OCI-LY1 (cell line): ENCODE measurements around the gene ADGRV1.
"Not testable (repeated sequence)": the region's sequence is repeated elsewhere in the genome, so short reads cannot be mapped to it uniquely, and the experiment has no call there.

Experiments
- H2AFZ ChIP-seq: fragments of 200-600 bp; sonication (generic), shearing (Covaris generic); 2 replicates; pipeline ENCODE4 v1.6.0; 2014; ENCODE audit warnings: antibody characterized with exemption, mild to moderate bottlenecking, low read length
- H3F3A ChIP-seq: fragments of 200-600 bp; sonication (generic), shearing (Covaris generic); 2 replicates; pipeline ENCODE4 v1.6.0; 2014; ENCODE audit warnings: mild to moderate bottlenecking, antibody characterized with exemption, low read length, moderate library complexity; ENCODE audit not compliant: insufficient read depth
- H3K27ac ChIP-seq: fragments of 200-600 bp; sonication (generic); 2 replicates; pipeline ENCODE4 v1.5.1; 2014; ENCODE audit warnings: low read length, mixed run types, mild to moderate bottlenecking, low read depth; ENCODE audit not compliant: poor library complexity, severe bottlenecking
- H3K27me3 ChIP-seq: fragments of 200-600 bp; sonication (generic); 2 replicates; pipeline ENCODE4 v1.6.0; 2014; ENCODE audit warnings: antibody characterized with exemption, mild to moderate bottlenecking, low read length, moderate library complexity; ENCODE audit not compliant: insufficient read depth
- H3K36me3 ChIP-seq: fragments of 200-600 bp; sonication (generic); 2 replicates; pipeline ENCODE4 v1.6.1; 2014; ENCODE audit warnings: mild to moderate bottlenecking, antibody characterized with exemption, low read length, moderate library complexity, mixed read lengths; ENCODE audit not compliant: insufficient read depth
- H3K4me1 ChIP-seq: fragments of 200-600 bp; sonication (generic); 2 replicates; pipeline ENCODE4 v1.5.1; 2014; ENCODE audit warnings: mild to moderate bottlenecking, low read length, moderate library complexity; ENCODE audit not compliant: insufficient read depth, severe bottlenecking
- H3K4me2 ChIP-seq: fragments of 200-600 bp; sonication (generic), shearing (Covaris generic); 2 replicates; pipeline ENCODE4 v1.6.1; 2014; ENCODE audit warnings: low read length
- H3K4me3 ChIP-seq: fragments of 200-600 bp; sonication (generic); 2 replicates; pipeline ENCODE4 v1.5.1; 2014; ENCODE audit warnings: low read length, low read depth, mild to moderate bottlenecking, mixed read lengths; ENCODE audit not compliant: poor library complexity, severe bottlenecking
- H3K79me2 ChIP-seq: fragments of 200-600 bp; shearing (Covaris generic); 2 replicates; pipeline ENCODE4 v1.6.1; 2016; ENCODE audit warnings: mixed run types, low read length, mixed read lengths; ENCODE audit not compliant: insufficient read depth
- H3K9ac ChIP-seq: fragments of 200-600 bp; sonication (generic), shearing (Covaris generic); 2 replicates; pipeline ENCODE4 v1.6.1; 2014; ENCODE audit warnings: mild to moderate bottlenecking, low read length, mixed read lengths
- H3K9me2 ChIP-seq: fragments of 200-600 bp; sonication (generic), shearing (Covaris generic); 2 replicates; pipeline ENCODE4 v1.6.1; 2014; ENCODE audit warnings: low read depth, mild to moderate bottlenecking, low read length, mixed read lengths
- H3K9me3 ChIP-seq: fragments of 200-600 bp; shearing (Covaris generic); 2 replicates; pipeline ENCODE4 v1.6.1; 2014; ENCODE audit warnings: low read length, mixed read lengths
- H4K20me1 ChIP-seq: fragments of 200-600 bp; sonication (generic), shearing (Covaris generic); 2 replicates; pipeline ENCODE4 v1.6.0; 2016; ENCODE audit warnings: mild to moderate bottlenecking, low read length; ENCODE audit not compliant: insufficient read depth
- EZH2 ChIP-seq: fragments of 200-600 bp; sonication (generic), shearing (Covaris generic); IDR thresholded peaks from 2 replicates; pipeline ENCODE4 v1.8.0; 2017; ENCODE audit warnings: borderline replicate concordance, mixed run types, mild to moderate bottlenecking, antibody characterized with exemption, low read length, moderate library complexity, mixed read lengths
- TF ChIP-seq, protein P1 (sequence below): fragments of 200-600 bp; sonication (generic), shearing (Covaris generic); IDR thresholded peaks from 2 replicates; pipeline ENCODE4 v1.5.1; 2017; ENCODE audit warnings: mild to moderate bottlenecking, antibody characterized with exemption, low read length, moderate library complexity, mixed read lengths

ADGRV1 gene

DNA sequence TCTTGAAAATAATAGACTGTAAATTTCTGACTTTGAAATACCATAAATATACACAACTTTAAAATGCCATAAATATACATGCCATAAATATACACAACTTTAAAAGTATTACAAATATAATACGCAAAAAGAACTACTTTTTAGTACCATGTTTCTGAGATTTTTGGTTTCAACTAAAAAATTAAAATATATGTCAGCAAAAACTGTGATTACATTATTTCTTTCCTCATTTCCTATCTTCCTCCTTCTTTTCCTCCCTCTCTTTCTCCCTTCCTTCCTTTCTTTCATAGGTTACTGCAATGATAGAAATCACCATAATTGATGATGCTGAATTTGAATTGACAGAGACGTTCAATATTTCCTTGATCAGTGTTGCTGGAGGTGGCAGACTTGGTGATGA lies 200.5 kb downstream of the ADGRV1 start:
- Histone ChIP-seq H3K9ac (no peak overlapping the region), H3K4me3 (no peak overlapping the region), H3K4me1 (no peaks in the 10 kb centered on the region), H3K27me3 (no peaks in the 10 kb centered on the region), H3K79me2 (no peaks in the 10 kb centered on the region), H2AFZ (no peak overlapping the region), H3F3A (no peaks in the 10 kb centered on the region), H3K4me2 (no peak overlapping the region), H3K36me3 (no peaks in the 10 kb centered on the region), H4K20me1 (no peaks in the 10 kb centered on the region), H3K9me3 (no peaks in the 10 kb centered on the region), H3K9me2 (no peaks in the 10 kb centered on the region), H3K27ac (no peak overlapping the region)
- no peak for TF ChIP-seq EZH2
- TF ChIP-seq, protein P1, sequence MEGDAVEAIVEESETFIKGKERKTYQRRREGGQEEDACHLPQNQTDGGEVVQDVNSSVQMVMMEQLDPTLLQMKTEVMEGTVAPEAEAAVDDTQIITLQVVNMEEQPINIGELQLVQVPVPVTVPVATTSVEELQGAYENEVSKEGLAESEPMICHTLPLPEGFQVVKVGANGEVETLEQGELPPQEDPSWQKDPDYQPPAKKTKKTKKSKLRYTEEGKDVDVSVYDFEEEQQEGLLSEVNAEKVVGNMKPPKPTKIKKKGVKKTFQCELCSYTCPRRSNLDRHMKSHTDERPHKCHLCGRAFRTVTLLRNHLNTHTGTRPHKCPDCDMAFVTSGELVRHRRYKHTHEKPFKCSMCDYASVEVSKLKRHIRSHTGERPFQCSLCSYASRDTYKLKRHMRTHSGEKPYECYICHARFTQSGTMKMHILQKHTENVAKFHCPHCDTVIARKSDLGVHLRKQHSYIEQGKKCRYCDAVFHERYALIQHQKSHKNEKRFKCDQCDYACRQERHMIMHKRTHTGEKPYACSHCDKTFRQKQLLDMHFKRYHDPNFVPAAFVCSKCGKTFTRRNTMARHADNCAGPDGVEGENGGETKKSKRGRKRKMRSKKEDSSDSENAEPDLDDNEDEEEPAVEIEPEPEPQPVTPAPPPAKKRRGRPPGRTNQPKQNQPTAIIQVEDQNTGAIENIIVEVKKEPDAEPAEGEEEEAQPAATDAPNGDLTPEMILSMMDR = no peak

GRCh38 chr5:90767710-90768109 lies 209.1 kb downstream of the ADGRV1 start:
- Histone ChIP-seq H3K36me3 (no peaks in the 10 kb centered on the region), H4K20me1 (no peaks in the 10 kb centered on the region), H3K4me3 (no peak overlapping the region), H3K27me3 (no peaks in the 10 kb centered on the region), H3K9ac (no peak overlapping the region), H3K9me3 (no peaks in the 10 kb centered on the region), H3K27ac (no peak overlapping the region), H3K4me2 (no peak overlapping the region), H3K9me2 (no peaks in the 10 kb centered on the region), H2AFZ (no peak overlapping the region), H3K4me1 (no peaks in the 10 kb centered on the region), H3K79me2 (no peaks in the 10 kb centered on the region), H3F3A (no peaks in the 10 kb centered on the region)
- TF ChIP-seq, protein P1 = no peak
- no peak for TF ChIP-seq EZH2

GRCh38 chr5:90770006-90770541 lies 211.5 kb downstream of the ADGRV1 start:
- H3F3A ChIP-seq, H3K79me2 ChIP-seq, H2AFZ ChIP-seq, H3K4me2 ChIP-seq, H3K27ac ChIP-seq, H3K9ac ChIP-seq, H4K20me1 ChIP-seq, H3K36me3 ChIP-seq, H3K4me3 ChIP-seq, H3K9me2 ChIP-seq, H3K4me1 ChIP-seq, H3K9me3 ChIP-seq, H3K27me3 ChIP-seq: not testable (repeated sequence)

DNA sequence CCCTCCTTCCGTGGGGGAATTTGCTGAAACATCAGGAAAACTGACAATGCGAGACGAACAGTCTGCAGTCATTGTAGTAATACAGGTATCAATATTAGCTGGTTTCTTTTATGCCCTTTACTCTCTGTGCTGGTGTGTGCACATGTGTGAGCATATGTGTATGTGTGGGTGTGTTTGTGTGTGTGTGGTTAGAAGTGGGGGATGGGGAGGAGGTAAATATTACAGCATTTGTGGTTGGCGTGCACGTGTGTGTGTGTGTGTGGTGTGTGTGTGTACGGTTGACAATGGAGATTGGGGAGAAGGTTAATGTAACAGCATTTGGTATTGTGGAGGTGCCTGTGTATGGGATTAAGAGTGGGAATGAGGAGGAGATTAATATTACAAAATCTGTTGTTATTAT lies 219.4 kb downstream of the ADGRV1 start:
- no peaks in the 10 kb centered on the region for H3K79me2 ChIP-seq
- no peaks in the 10 kb centered on the region for H4K20me1 ChIP-seq
- no peaks in the 10 kb centered on the region for H3K27me3 ChIP-seq
- H3K27ac ChIP-seq = no peak overlapping the region
- no peak overlapping the region for H3K9ac ChIP-seq
- H3K4me2 ChIP-seq = no peak overlapping the region
- H2AFZ ChIP-seq = no peak overlapping the region
- no peaks in the 10 kb centered on the region for H3F3A ChIP-seq
- H3K9me3 ChIP-seq = no peaks in the 10 kb centered on the region
- no peak overlapping the region for H3K4me3 ChIP-seq
- H3K9me2 ChIP-seq = no peaks in the 10 kb centered on the region
- H3K4me1 ChIP-seq = no peaks in the 10 kb centered on the region
- TF ChIP-seq EZH2 = no peak
- TF ChIP-seq, protein P1 = no peak
- H3K36me3 ChIP-seq = no peaks in the 10 kb centered on the region
